GDM1 (cell line): ENCODE measurements around the gene MVB12B.

Source experiments
- DNase-seq: peaks from one replicate; lab custom pipeline; 2025; lab: John Stamatoyannopoulos, UW

MVB12B gene

DNA sequence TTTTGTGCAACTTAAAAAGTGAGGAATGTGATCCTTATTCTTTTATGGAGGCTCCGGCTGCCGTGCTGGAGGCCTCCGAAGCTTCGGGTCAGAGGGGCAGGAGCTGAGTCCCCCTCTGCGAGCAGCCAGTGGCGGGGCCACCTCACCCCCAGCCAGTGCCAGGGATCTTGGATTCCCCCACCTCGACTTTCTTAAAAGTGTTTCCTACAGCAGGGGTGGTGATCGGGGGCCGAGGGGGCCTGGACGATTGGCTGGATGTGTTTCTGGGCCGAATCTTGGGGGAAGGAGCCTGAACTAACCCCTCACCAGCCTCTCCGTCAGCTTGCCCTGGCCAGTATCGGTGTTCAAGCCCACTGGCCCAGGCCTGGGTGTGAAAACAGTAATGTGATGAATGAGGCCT lies 194.9 kb downstream of the MVB12B start:
- DNase-seq: no peak

DNA sequence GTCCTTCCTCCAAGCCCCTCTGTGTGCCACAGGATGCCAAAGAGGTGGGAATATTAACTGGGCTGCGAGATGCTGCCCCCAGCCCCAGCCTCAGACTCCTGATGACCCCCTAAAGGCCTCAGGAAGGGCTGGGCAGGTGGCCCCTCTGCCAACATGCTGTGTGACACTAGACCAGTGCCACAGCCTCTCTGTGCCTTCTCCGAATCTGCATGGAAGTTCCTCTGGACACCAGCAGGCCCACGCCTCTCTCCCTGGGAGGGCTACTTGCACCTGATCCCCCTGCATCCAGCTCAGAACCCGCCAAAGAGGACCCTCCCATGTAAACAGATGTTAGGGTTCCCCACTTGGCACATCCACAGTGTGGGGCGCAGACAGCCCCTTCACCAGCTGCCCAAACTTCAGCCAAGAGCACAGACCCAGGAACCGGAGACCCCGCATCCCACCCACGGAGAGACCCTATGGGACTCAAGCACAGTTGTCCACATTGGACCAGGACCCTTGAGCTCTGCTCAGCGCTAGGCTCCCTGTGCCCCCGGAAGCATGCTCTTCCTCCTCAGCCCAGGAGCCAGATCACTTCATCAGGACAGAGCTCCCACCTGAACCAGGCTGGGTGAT lies 195.5 kb downstream of the MVB12B start:
- no peak for DNase-seq

- no peak for DNase-seq
Observed at GRCh38 chr9:126522612-126523356, 196.2 kb downstream of the MVB12B start.

DNA sequence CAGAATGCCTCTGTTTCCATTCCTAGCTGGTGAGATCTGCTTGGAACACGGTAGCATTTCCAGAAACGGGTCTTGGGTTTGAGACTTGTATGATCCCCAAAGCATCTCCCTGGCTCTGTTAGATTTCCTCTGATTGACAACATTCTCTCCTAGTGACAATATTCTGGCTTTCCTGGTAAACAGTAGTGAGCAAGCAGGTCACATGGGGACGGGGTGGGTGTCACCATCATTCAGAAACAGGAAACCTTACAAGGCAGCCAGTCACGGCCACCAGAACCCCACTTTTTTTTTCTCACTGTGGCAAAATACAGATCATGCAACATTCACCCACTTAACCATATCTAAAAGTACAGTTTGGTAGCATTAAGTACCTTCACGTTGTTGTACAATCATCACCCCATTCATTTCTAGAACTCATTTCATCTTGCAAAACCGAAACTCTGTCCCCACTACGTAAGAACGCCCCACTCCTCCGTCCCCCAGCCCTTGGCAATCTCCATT lies 197.0 kb downstream of the MVB12B start:
- DNase-seq: no peak

GRCh38 chr9:126524353-126525077 lies 197.9 kb downstream of the MVB12B start:
- DNase-seq: no peak

- no peak for DNase-seq
Observed at GRCh38 chr9:126526218-126527108, 199.8 kb downstream of the MVB12B start.

- DNase-seq: no peak
Observed at GRCh38 chr9:126527109-126527825, 200.6 kb downstream of the MVB12B start.

GRCh38 chr9:126528111-126528510 lies 201.5 kb downstream of the MVB12B start:
- DNase-seq: no peak

GRCh38 chr9:126528915-126529314 lies 202.3 kb downstream of the MVB12B start:
- no peak for DNase-seq

- DNase-seq: no peak
Observed at GRCh38 chr9:126531035-126531571, 204.5 kb downstream of the MVB12B start.

- no peak for DNase-seq
Observed at GRCh38 chr9:126531591-126531990, 205.0 kb downstream of the MVB12B start.

DNA sequence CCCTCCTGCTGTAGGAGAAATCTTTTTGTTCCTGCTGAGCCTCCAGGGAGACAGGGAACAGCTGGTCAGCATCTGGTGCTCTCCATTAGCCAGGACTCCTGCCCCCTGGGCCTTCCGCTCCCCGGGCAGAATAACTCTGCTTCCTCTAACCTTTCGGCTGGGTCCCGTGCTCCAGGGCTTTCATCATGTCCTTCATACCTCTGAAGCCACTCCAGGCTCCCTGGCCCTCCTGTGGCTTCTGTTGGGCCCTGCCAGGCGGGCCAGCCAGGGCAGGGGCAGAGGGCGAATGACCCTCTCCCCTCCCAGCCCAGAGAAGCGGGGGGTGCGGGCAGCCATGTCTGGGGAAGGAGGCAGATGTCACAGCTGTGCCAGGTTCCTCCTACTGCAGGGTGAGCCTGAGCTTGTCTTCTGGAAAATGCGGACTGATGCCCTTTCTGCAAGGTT lies 205.4 kb downstream of the MVB12B start:
- DNase-seq: no peak

DNA sequence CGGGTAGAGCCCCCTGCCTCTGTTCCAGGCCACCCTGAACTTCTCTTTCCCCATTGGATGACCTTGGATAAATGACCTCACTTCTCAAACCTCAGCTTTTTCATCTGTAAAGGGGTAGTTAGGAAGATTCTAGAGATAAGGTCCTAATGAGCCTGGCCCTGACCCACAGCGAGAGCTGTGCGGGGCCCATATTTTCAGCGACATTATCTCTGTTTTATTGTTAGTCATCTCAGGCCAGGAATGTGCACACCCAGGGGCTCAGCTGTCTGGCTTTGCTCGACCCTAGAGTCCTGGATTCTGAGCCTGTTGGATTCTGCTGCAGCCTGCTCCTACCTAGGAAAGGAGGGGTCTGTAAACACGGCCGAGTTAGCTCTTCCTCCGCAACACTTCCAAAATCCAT lies 205.9 kb downstream of the MVB12B start:
- no peak for DNase-seq

DNA sequence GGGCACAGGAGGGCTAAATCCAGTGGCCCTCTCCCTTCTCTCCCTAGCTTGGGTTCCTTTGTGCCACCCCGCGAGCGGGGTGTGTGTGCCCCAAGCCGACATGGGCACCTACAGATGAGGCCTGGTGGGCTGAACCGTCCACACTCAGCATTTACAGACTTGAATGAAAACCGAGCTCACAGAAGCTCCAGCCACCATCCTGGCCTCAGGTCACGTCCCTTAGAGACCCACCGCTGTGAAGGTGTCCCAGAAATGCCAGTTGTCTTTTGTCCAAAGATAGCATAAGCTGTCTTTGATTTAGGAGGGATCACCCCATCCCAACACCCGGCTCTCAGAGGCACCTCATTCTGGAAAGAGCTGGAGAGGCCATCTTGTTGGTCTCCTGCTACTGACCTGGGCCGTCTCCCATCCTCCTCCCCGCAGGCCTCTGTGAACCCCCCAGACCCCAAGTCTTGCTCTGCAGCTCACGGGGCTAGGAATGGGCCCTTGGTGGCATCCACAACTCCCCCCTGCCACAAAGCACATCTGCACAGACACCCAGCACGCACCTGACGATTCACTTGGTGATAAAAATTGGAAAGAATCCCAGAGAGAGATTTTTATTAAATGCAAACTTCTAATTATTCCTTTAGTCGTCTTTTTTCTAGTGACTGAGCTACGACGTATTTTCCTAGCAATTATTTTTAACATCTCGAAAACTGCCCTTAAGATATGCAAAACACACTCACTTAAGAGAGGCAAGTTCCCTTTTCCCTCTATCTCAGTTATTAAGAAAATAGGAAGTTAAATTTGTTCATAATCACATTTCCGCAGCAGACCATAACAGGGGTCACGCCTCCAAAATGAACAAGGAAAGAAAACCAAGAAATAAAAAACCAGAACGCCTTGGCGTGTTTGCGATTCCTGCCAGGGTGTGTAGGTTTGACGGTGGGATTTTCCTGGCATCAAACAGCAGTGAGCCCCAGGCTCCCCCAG lies 206.6 kb downstream of the MVB12B start:
- no peak for DNase-seq

GRCh38 chr9:126533926-126534310 lies 207.3 kb downstream of the MVB12B start:
- no peak for DNase-seq

DNA sequence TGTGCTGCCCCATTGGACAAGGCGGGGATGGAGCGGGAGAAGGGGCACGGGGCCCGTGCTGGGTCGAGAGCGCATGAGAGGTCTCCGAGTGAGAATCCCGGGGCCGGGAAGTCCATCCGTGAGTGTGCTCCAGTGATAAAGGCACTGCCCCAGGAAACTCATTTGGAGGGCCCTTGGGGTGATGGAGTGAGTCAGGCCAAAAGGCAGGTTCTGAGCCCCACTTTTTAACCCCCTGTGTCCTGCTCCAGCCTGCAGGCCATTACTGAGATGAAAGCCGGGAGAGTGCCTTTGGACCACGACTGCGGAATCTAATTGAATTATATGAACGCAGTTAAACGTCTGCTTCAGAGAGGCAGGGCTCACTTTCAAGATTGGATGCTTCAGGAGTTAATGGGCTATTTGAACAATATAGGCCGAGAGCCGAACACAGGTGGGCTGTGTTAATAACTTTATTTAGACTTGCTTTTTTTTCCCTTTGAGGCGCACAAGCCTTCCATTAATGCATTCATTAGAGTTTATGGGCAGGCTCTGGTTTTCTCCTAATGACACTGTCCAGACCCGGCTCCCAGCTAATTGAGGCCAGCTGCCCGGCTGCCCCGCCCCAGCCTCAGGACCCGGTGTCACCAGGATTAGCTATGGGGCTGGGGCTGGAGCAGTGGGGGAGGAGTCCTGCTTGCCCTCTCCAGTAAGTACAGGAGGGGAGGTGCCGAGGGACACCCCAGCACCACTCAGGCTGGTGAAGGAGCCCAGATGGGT lies 208.0 kb downstream of the MVB12B start:
- DNase-seq: no peak

- no peak for DNase-seq
Observed at GRCh38 chr9:126536131-126536530, 209.5 kb downstream of the MVB12B start.

DNA sequence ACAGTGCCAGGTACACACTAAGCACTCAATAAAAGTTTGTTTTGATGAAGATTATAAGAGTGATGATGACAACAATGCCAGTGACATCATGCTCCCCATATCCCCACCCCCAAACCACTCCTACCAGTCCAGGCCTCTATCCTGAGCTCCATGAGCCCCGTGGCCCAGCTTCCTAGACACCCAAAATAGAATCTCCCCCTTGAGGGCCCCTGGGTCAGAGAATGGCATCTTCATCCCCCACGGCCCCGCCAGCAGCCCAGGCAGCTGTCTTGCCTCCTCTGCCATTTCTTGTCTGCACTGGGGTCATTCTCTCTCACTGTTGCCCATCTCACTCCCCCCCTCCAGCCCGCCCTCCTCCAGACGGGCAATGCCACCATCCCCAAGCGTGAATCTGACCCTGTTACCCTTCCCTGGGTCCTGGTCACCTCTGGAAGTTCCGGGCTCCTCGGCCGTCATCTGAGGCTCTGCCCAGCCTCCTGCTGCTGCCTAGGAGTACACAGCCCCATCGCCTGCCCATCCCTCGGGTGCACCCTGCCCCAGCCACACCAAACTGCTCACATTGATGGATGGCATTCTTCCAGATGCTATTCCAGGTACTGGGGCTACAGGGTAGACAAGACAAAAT lies 210.3 kb downstream of the MVB12B start:
- no peak for DNase-seq

DNA sequence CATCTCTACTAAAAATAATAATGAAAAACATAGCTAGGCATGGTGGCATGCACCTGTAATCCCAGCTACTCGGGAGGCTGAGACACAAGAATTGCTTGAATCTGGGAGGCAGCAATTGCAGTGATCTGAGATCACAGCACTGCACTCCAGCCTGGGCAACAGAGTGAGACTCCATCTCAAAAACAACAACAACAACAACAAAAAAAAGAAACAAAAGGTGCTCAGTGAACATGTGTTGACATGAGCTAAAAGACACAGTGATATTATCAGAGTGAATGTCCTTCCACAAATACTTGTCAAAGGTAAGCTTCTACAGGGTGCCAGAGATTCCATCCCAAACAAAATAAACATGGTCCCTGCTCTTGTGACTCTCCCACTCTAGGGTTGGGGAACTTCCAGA lies 211.9 kb downstream of the MVB12B start:
- no peak for DNase-seq
